ENCODE results near the gene TM9SF3.
"Not testable (repeated sequence)": the region's sequence is repeated elsewhere in the genome, so short reads cannot be mapped to it uniquely, and the experiment has no call there.

The TM9SF3 gene

GRCh38 chr10:96598846-96599245 lies 12.0 kb upstream of the TM9SF3 start:
- no peak for DNase-seq

GRCh38 chr10:96596422-96597407 lies 9.9 kb upstream of the TM9SF3 start:
- no peak for DNase-seq

GRCh38 chr10:96595741-96596140 lies 8.9 kb upstream of the TM9SF3 start:
- DNase-seq, result no peak

GRCh38 chr10:96591946-96592345 lies 5.1 kb upstream of the TM9SF3 start:
- no peak for DNase-seq

GRCh38 chr10:96588616-96589419 lies 2.0 kb upstream of the TM9SF3 start:
- DNase-seq, result peak in 1 of 5 experiments; percentile 93

- DNase-seq, result no peak
Measured at GRCh38 chr10:96588060-96588554, 1.3 kb upstream of the TM9SF3 start.

- peak in 3 of 5 experiments; percentile 14 to 47 (median 45) for DNase-seq
Measured at GRCh38 chr10:96587264-96588059, 650 bp upstream of the TM9SF3 start.

- DNase-seq, result peak in 2 of 5 experiments; percentile 55 to 70
Measured at GRCh38 chr10:96585736-96586418, 935 bp downstream of the TM9SF3 start.

- no peak for DNase-seq
Measured at GRCh38 chr10:96584474-96584873, 2.3 kb downstream of the TM9SF3 start.

- no peak for DNase-seq
Measured at GRCh38 chr10:96584035-96584434, 2.8 kb downstream of the TM9SF3 start.

GRCh38 chr10:96579133-96579532 lies 7.7 kb downstream of the TM9SF3 start:
- no peak for DNase-seq

- DNase-seq, result no peak
Measured at GRCh38 chr10:96578633-96579032, 8.2 kb downstream of the TM9SF3 start.

- no peak for DNase-seq
Measured at GRCh38 chr10:96578022-96578421, 8.8 kb downstream of the TM9SF3 start.

GRCh38 chr10:96577069-96577468 lies 9.7 kb downstream of the TM9SF3 start:
- no peak for DNase-seq

GRCh38 chr10:96576277-96576980 lies 10.4 kb downstream of the TM9SF3 start:
- no peak for DNase-seq

- DNase-seq, result not testable (repeated sequence)
Measured at GRCh38 chr10:96574564-96574963, 12.2 kb downstream of the TM9SF3 start.

- DNase-seq, result no peak
Measured at GRCh38 chr10:96573036-96573435, 13.8 kb downstream of the TM9SF3 start.

GRCh38 chr10:96570983-96571964 lies 15.5 kb downstream of the TM9SF3 start:
- no peak for DNase-seq

- DNase-seq, result no peak
Measured at GRCh38 chr10:96570511-96570910, 16.3 kb downstream of the TM9SF3 start.

- DNase-seq, result no peak
Measured at GRCh38 chr10:96568402-96568801, 18.4 kb downstream of the TM9SF3 start.

All from T-helper 2 cell (primary cell).